ENCODE data around the gene KCTD19. TPM values are rescaled to one million over a fixed set of nuclear protein-coding genes. Genes with fewer than 3 reads are reported as not detected.
A peak's percentile ranks its signal among the peaks of the same experiment; 100 is the strongest.

The KCTD19 gene
- total and polyA plus RNA-seq, 8 donors = 0.73 to 13.1 (median 7.7) TPM; not detected in 1

DNA sequence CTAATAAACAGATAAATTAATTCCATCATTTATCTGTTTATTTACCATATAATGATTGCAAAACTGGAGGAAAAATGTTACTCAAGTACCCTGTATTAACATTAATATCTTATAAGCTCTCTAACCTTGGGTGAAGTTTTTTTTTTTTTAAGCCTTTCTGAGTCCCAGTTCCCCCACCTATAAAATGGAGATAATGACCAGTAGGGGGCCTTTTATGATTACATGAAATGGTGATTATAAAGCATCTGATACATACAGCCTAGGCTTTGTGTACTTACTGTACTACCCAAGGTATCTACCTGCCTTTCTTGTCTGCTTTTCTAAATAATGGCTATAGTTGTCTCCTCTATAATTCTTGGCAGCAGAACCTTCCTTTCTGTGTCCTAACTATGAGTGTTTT is 22.6 kb upstream of the KCTD19 start:
- intact Hi-C loops (cut with DNase I) = no loop called here
- peak; percentile 83 for ATAC-seq

DNA sequence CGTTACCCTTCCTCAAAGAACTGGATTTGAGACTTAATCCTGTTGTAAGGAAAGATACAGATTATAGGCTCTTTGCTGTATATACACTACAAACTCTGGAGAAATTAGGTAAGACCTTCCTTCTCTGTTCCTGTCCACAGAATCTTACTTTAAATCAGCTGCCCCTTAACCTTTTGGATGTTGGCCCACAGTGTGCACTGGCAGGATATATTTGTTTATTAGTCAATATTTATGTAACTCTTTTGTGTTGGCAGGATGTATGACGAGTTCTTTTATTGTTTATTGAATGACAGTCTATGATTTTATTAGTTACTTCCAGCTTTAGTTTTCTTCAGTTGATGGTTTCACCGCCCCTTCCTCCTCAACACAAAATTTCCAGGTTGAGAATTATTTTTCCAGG is 19.8 kb upstream of the KCTD19 start:
- ATAC-seq = no peak
- intact Hi-C loops (cut with DNase I) = no loop called here
- no peaks in the 10 kb centered on the region for H3K9me3 ChIP-seq
- peaks cover 0 to 13% of the 10 kb centered on the region in 2 donors for H3K4me1 ChIP-seq
- no peaks in the 10 kb centered on the region for H3K27me3 ChIP-seq
- no peak overlapping the region for H3K4me3 ChIP-seq
- H3K27ac ChIP-seq = peak overlapping the region; percentile 53 to 63
- no peak for DNase-seq
- TF ChIP-seq, protein P1, sequence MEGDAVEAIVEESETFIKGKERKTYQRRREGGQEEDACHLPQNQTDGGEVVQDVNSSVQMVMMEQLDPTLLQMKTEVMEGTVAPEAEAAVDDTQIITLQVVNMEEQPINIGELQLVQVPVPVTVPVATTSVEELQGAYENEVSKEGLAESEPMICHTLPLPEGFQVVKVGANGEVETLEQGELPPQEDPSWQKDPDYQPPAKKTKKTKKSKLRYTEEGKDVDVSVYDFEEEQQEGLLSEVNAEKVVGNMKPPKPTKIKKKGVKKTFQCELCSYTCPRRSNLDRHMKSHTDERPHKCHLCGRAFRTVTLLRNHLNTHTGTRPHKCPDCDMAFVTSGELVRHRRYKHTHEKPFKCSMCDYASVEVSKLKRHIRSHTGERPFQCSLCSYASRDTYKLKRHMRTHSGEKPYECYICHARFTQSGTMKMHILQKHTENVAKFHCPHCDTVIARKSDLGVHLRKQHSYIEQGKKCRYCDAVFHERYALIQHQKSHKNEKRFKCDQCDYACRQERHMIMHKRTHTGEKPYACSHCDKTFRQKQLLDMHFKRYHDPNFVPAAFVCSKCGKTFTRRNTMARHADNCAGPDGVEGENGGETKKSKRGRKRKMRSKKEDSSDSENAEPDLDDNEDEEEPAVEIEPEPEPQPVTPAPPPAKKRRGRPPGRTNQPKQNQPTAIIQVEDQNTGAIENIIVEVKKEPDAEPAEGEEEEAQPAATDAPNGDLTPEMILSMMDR (IDR thresholded peaks at IDR 0.05) = no peak
- H3K36me3 ChIP-seq = no peaks in the 10 kb centered on the region

More for the DNA sequence above, 22.6 kb upstream of the KCTD19 start:
- TF ChIP-seq, protein P1 (IDR thresholded peaks at IDR 0.05) = peak; percentile 33 to 50
- Histone ChIP-seq H3K9me3 (no peaks in the 10 kb centered on the region), H3K27ac (no peak overlapping the region), H3K27me3 (no peaks in the 10 kb centered on the region), H3K36me3 (no peaks in the 10 kb centered on the region), H3K4me1 (peaks cover 0 to 13% of the 10 kb centered on the region in 2 donors), H3K4me3 (no peak overlapping the region)
- no peak for DNase-seq

DNA sequence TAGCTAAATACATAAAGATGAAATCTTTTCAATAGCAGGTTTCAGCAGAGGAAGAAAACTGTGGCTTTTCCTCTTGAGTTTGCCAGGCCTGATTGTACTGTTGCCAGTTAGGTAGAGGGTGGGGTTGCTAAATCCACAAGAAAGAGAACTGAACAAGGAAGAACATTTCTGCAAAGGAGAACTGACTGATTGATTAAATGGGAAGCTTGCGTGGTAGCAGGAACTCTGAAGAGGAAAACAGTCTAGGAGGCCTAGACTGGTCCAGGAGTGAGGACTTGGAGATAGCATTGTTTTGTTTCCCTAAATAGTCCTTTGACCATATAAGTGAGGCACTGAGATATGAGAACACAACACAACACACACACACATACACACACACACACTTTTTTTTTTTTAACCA is 18.9 kb upstream of the KCTD19 start:
- peak overlapping the region in 1 of 2 donors; percentile 61 for H3K27ac ChIP-seq
- H3K36me3 ChIP-seq = no peaks in the 10 kb centered on the region
- no peaks in the 10 kb centered on the region for H3K27me3 ChIP-seq
- no peaks in the 10 kb centered on the region for H3K9me3 ChIP-seq
- TF ChIP-seq, protein P1 (IDR thresholded peaks at IDR 0.05) = no peak
- DNase-seq (no peak), ATAC-seq (peak; percentile 49)
- intact Hi-C loops (cut with DNase I) = no loop called here
- peaks cover 0 to 13% of the 10 kb centered on the region in 2 donors for H3K4me1 ChIP-seq
- no peak overlapping the region for H3K4me3 ChIP-seq

DNA sequence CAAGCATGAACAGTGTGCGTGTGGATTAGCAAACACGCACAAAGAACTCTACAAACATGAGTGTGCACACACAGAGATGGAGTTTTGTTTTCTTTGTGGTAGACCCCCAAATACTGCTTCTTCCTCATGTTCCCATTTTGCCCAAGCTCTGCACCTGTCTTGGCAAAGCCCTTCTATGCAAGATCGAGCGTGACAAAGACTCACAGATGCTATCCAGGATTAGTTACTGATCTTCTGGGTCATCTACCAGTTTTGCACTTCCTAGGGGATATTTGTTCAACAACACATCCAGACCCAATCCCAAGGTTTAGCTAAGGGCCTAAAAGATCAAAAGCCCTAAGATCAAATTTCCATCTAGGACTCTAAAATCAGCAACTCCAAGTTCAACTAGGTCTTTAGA is 16.1 kb upstream of the KCTD19 start:
- ATAC-seq (no peak), DNase-seq (no peak)
- Histone ChIP-seq H3K9me3 (no peaks in the 10 kb centered on the region), H3K4me1 (peaks cover 0 to 13% of the 10 kb centered on the region in 2 donors), H3K27ac (no peak overlapping the region), H3K4me3 (no peak overlapping the region), H3K27me3 (no peaks in the 10 kb centered on the region), H3K36me3 (no peaks in the 10 kb centered on the region)
- TF ChIP-seq, protein P1 (IDR thresholded peaks at IDR 0.05) = no peak
- intact Hi-C loops (cut with DNase I) = no loop called here

DNA sequence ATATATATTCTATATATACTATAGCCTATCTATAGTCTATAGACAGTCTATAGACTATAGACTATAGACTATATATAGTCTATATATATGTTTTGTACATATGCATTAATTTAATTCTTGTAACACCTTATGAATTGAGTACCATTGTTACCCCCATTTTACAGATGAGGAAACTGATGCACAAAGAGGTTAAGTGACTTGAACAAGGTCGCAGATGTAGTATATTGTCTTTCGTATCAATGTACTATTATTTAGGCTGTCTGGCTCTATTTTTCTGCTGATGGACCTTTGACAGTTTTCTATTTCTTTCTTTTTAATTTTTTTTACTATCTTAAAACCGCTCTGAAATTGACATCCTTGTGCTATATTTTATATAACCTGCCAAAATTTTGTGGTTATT is 14.7 kb upstream of the KCTD19 start:
- H3K27ac ChIP-seq = no peak overlapping the region
- DNase-seq = no peak
- H3K9me3 ChIP-seq = no peaks in the 10 kb centered on the region
- no peak for ATAC-seq
- H3K27me3 ChIP-seq = no peaks in the 10 kb centered on the region
- no peaks in the 10 kb centered on the region for H3K36me3 ChIP-seq
- TF ChIP-seq, protein P1 (IDR thresholded peaks at IDR 0.05) = no peak
- peaks cover 0 to 13% of the 10 kb centered on the region in 2 donors for H3K4me1 ChIP-seq
- H3K4me3 ChIP-seq = no peak overlapping the region
- intact Hi-C loops (cut with DNase I) = no loop called here

Measured in left lung (tissue), 10 donors.